Left cardiac atrium (tissue), 4 donors: ENCODE data around the gene LIMS2. TPM values are rescaled to one million over a fixed set of nuclear protein-coding genes. Genes with fewer than 3 reads are reported as not detected.

ENCODE experiments used
- ATAC-seq, 2 donors: fragments of 200-7000 bp; cut with Tn5 transposase; one replicate each; pipeline ENCODE4 v1.9.1; 2020; ENCODE audit warnings: mild to moderate bottlenecking in 2 of 2, moderate library complexity in 2 of 2
- DNase-seq: peaks from one replicate; pipeline ENCODE4 v3.0.0-alpha.2; 2020
- intact Hi-C, 2 donors: fragments of 100-400 bp; cut with DNase I; formaldehyde crosslinking; loops; one replicate each; pipeline versions ENCODE4 v1.14.1 to v1.15.1; 2022 to 2023
- total RNA-seq, 2 donors: library from RNA; stranded (reverse); fragmentation: NEBNext Ultra II Directional; extraction: Animal tissue kit (Norgen Biotek cat#: 25700); gene quantifications; one replicate each; pipeline ENCODE4 v1.2.1, GENCODE V29; 2021
- donor health status: DM: no; HTN: yes; CAD: no.
- donor health status: DM: no; HTN: yes; CAD: no; lungs with severe emphysema.
- donor health status: DM: yes; HTN: yes; CAD: no.
- donor health status: Dilated cardiomyopathy.

Gene LIMS2
- total RNA-seq, 2 donors from 2014 or later, result 157 to 204 TPM

GRCh38 chr2:127663566-127664064 is 11.7 kb downstream of the LIMS2 start:
- DNase-seq, result no peak
- intact Hi-C loops, result no loop called here

DNA sequence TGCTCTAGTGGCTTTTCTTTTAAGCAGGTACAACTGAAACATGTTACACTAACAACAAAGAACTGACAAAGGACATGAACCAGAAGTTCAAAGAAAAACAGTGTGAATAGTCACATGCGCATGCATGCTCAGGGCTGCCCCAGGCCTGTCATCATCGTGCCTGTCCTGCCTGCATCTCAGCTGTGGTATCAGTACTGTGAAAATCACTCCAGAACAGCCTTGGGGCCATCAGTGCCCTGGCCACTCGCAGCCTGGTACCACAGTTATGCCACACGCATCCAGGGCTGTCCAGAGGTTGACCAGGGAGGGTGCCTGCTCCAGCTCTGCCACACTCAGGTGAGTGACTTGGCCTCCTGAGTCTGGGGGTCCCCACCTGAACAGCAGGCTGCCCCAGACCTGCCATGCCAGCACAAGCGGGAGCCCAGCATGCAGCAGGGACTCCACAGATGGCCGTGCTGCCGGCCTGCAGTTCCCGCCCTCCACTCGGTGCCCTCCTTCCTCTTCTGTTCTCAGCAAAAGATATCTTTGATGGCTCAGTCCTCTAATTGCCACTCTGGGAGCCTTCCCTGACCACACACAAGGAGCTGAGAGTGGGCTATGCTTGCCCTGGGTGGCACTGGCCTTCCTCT is 12.3 kb downstream of the LIMS2 start:
- DNase-seq (no peak), ATAC-seq (peak in 1 of 2 donors; percentile 11)
- intact Hi-C loops, result no loop called here

More at GRCh38 chr2:127663566-127664064, 11.7 kb downstream of the LIMS2 start:
- ATAC-seq, result no peak

- intact Hi-C loops, result no loop called here
- ATAC-seq (peak; percentile 9 to 25), DNase-seq (peak; percentile 76)
Observed at GRCh38 chr2:127661949-127662510, 13.3 kb downstream of the LIMS2 start.

DNA sequence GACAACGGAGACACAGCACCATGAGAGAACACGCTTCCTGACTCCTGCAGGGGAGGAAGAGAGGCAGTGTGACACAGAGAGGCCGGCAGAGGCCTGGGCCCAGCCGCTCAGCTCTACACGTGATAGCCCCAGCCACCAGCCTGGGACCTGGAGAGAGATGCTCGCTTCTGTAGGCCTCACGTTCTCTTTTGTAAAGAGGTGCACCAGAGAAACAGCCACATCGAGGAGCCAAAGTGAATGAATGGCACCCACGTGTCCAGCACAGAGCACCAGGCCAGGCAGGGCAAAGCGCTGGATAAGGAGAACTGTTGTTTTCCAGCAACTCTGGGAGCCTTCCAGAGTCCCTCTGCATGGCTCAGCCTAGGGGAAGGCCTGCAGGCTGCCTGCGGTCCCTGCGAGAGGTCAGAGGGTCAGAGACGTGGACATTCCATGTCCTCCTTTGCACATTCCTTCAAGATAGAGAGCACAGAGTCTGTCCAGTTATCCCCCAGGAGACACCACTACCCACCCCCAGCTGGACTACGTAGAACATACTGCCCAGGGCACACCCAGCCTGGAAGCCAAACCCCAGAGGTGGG is 14.2 kb downstream of the LIMS2 start:
- intact Hi-C loops, result no loop called here
- DNase-seq (no peak), ATAC-seq (peak in 1 of 2 donors; percentile 3)

GRCh38 chr2:127660291-127660578 is 15.1 kb downstream of the LIMS2 start:
- intact Hi-C loops, result no loop called here
- DNase-seq, result no peak
- no peak for ATAC-seq

GRCh38 chr2:127659408-127660290 is 15.7 kb downstream of the LIMS2 start:
- intact Hi-C loops, result loop anchor here in 1 of 2 donors (10.0 kb wide), 1 partner anchor 145 kb away; no protein-coding TSS in a partner anchor
- ATAC-seq (peak; percentile 16 to 52), DNase-seq (peak; percentile 82)

DNA sequence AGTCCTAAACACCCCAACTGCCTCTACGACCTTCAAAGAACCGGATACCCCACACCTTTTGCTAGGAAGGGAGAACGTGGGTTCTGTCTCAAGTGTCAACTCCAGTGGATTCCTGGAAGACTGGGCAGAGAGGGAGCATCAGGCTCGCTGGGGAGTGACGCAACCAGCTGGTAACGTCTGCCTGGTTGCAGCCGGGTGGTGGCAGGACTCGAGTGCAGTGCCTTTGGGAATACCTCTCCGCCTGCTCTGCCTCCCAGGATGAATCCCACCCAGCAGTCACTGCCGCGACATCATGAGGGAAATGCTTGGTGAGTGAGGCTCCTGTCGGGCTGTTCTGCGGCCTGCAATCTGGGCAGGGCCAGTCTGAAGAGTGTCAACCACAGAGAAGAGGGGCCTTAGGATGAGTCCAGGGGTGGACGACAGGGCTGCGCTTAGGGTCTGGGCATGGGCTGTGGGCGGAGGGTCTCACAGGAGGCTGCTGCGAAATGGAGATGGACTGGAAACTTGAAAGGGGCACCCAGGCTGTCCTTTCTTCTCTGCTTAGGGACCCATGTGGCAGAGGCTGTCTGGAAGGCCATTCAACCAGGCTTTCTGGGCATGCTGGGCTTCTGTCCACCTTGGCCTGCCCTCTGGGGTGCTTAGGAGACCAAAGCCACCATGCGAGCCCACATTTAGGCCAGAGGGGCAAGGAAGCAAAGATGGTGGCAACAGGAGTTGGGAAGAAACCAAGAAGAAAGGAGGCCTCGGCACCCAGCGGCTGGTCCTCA is 16.5 kb downstream of the LIMS2 start:
- DNase-seq (peak; percentile 63), ATAC-seq (no peak)
- intact Hi-C loops, result loop anchor here in 1 of 2 donors (10.0 kb wide), 1 partner anchor 144 kb away; no protein-coding TSS in a partner anchor

- intact Hi-C loops, result loop anchor here in 1 of 2 donors (10.0 kb wide), 1 partner anchor 143 kb away; no protein-coding TSS in a partner anchor
- ATAC-seq (no peak), DNase-seq (peak; percentile 18)
Observed at GRCh38 chr2:127658146-127658545, 17.2 kb downstream of the LIMS2 start.

- DNase-seq (peak; percentile 20), ATAC-seq (no peak)
- intact Hi-C loops, result loop anchor here in 1 of 2 donors (10.0 kb wide), 1 partner anchor 142 kb away; no protein-coding TSS in a partner anchor
Observed at GRCh38 chr2:127657232-127657595, 18.1 kb downstream of the LIMS2 start.

DNA sequence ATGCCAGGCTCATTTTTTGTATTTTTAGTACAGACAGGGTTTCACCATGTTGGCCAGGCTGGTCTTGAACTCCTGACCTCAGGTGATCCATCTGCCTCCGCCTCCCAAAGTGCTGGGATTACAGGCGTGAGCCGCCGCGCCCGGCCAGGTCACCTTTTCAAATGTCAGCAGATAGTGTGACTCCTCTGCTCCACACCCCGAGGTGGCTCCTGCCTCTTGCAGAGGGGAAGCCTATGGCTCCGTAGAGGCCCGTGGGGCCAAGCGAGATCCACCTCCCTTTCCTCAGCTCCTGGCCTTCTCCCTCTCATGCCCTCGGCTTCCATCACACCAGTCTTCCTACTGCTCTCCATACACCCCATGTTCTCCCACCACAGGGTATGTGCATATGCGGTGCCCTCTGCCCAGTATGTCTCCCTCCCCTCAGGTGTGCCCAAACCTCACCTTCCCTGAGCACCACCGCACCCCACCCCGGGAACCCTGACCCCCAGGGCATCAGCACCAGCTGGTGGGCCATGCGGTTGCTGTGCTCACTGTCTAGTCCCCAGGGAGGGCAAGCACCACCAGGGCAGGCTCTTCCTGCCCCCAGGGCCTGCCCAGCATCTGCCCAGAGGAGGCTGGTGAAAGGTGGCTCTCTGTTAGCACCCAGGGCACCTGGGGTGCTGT is 18.6 kb downstream of the LIMS2 start:
- ATAC-seq (no peak), DNase-seq (peak; percentile 24)
- intact Hi-C loops, result loop anchor here in 1 of 2 donors (10.0 kb wide), 1 partner anchor 142 kb away; no protein-coding TSS in a partner anchor

GRCh38 chr2:127655209-127656073 is 19.9 kb downstream of the LIMS2 start:
- peak; percentile 46 to 62 for ATAC-seq
- peak; percentile 73 for DNase-seq
- intact Hi-C loops, result loop anchor here in 1 of 2 donors (10.0 kb wide), 1 partner anchor 141 kb away; no protein-coding TSS in a partner anchor

- no peak for ATAC-seq
- intact Hi-C loops, result loop anchor here in 1 of 2 donors (10.0 kb wide), 1 partner anchor 140 kb away; no protein-coding TSS in a partner anchor
- no peak for DNase-seq
Observed at GRCh38 chr2:127654838-127655175, 20.5 kb downstream of the LIMS2 start.

DNA sequence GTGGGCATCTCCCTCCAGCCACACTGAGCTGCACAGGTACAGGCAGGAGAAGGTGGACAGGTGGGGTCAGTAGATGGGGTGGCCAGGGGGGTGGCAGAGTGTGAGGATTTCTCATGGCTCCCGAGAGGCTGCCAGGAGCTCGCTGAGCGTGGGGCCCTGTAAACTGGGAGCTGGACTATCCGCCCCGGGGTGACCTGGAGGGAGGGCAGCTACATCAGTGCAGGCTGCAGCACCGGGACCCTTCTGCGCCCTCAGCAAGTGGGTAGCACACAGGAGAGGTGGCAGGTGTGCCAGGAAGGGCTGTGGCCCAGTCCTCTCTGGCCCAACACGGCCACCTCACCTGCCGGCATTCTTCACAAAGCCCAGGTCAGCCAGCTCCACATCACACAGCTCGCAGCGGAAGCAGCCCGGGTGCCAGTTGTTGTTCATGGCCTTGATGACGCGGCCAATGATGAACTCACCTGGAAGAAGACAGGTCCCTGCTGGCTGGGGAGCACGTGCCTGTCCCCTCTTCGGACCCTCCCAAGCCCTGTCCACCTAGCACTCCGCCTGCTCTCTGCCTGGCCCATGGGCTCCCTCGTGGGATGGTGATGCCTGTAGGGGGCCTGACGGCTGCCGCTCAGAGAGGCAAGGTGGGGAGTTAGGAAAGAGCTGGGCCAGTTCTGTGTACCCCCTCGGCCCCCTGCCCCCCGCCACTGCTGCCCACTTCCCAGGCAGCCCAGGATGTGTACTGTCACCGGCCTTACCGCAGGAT is 21.1 kb downstream of the LIMS2 start:
- DNase-seq, result peak; percentile 21

GRCh38 chr2:127653421-127654083 is 21.8 kb downstream of the LIMS2 start:
- intact Hi-C loops, result loop anchor here in 1 of 2 donors (10.0 kb wide), 1 partner anchor 139 kb away; no protein-coding TSS in a partner anchor
- peak; percentile 21 for DNase-seq

More for the DNA sequence above, 21.1 kb downstream of the LIMS2 start:
- intact Hi-C loops, result loop anchor here in 1 of 2 donors (10.0 kb wide), 1 partner anchor 139 kb away; no protein-coding TSS in a partner anchor
- no peak for ATAC-seq

DNA sequence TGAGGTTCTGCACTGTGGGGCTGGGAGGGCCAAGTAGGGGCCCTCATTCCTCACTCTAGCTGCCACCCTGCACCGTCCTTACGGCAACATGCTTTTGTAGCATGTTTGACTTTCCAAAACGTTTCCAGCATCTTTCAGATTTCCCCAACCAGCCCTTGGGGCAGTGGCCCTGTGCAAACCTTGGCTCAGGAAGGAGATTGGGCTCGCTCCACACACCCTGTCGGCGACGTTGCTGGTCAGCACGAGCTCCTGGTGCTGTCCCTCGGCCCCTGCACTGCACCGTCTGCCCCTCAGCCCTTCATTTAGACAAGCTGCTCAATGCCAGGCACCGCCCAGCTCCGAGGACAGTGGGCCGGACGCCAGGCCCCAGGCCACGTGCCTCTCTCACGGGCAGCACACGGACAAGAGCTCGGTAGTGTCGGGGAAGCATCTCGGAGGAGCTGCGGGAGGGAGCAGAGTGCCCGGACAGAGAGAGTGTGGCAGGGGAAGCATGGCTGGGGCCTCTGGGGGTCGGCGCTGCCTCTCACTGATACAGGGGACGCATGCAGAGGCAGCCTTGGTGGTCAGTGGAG is 22.5 kb downstream of the LIMS2 start:
- intact Hi-C loops, result loop anchor here in 1 of 2 donors (10.0 kb wide), 1 partner anchor 138 kb away; no protein-coding TSS in a partner anchor
- ATAC-seq, result no peak
- DNase-seq, result peak; percentile 27

More at GRCh38 chr2:127653421-127654083, 21.8 kb downstream of the LIMS2 start:
- ATAC-seq, result no peak
